NOMO-1 treated with DMSO at 0.1 percent for 48 hours (cell line): ENCODE measurements around the gene LENG8.

Source experiments
- DNase-seq: peaks from one replicate; lab custom pipeline; 2025; ENCODE audit not compliant: unreplicated experiment; lab: John Stamatoyannopoulos, UW

LENG8 gene

GRCh38 chr19:54422136-54422535 lies 26.9 kb upstream of the LENG8 start:
- DNase-seq, result no peak

- no peak for DNase-seq
Measured at GRCh38 chr19:54424201-54424600, 24.8 kb upstream of the LENG8 start.

GRCh38 chr19:54424660-54425381 lies 24.2 kb upstream of the LENG8 start:
- no peak for DNase-seq

GRCh38 chr19:54425382-54425723 lies 23.6 kb upstream of the LENG8 start:
- DNase-seq, result peak; percentile 31

GRCh38 chr19:54426291-54426931 lies 22.6 kb upstream of the LENG8 start:
- DNase-seq, result no peak

- DNase-seq, result no peak
Measured at GRCh38 chr19:54427586-54427985, 21.4 kb upstream of the LENG8 start.

- DNase-seq, result no peak
Measured at GRCh38 chr19:54428323-54429175, 20.4 kb upstream of the LENG8 start.

- no peak for DNase-seq
Measured at GRCh38 chr19:54429176-54429495, 19.9 kb upstream of the LENG8 start.

GRCh38 chr19:54429545-54430227 lies 19.3 kb upstream of the LENG8 start:
- DNase-seq, result no peak

- DNase-seq, result no peak
Measured at GRCh38 chr19:54430306-54431254, 18.4 kb upstream of the LENG8 start.

- no peak for DNase-seq
Measured at GRCh38 chr19:54431255-54431838, 17.7 kb upstream of the LENG8 start.

- DNase-seq, result no peak
Measured at GRCh38 chr19:54432144-54432738, 16.8 kb upstream of the LENG8 start.

GRCh38 chr19:54433697-54434096 lies 15.3 kb upstream of the LENG8 start:
- DNase-seq, result no peak

- no peak for DNase-seq
Measured at GRCh38 chr19:54434112-54434872, 14.7 kb upstream of the LENG8 start.

GRCh38 chr19:54434873-54435214 lies 14.2 kb upstream of the LENG8 start:
- DNase-seq, result no peak

GRCh38 chr19:54435551-54436016 lies 13.4 kb upstream of the LENG8 start:
- no peak for DNase-seq

GRCh38 chr19:54436031-54436523 lies 12.9 kb upstream of the LENG8 start:
- DNase-seq, result no peak

GRCh38 chr19:54436628-54437252 lies 12.3 kb upstream of the LENG8 start:
- DNase-seq, result no peak
